PC-3 (cell line): ENCODE measurements around the gene SLC35G4. TPM values are rescaled to one million over a fixed set of nuclear protein-coding genes. Genes with fewer than 3 reads are reported as not detected.
A peak's percentile ranks its signal among the peaks of the same experiment; 100 is the strongest.

Experiments used
- ATAC-seq: fragments of 200-7000 bp; cut with Tn5 transposase; 2 replicates; pipeline ENCODE4 v1.9.1; 2020; ENCODE audit warnings: mild to moderate bottlenecking, moderate library complexity
- BruUV-seq: library from RNA; stranded (reverse); fragments of 400-500 nt; replicated peaks from 2 replicates; lab custom pipeline; 2021; lab: Mats Ljungman, UMichigan
- CTCF ChIA-PET: fragments of 300-600 bp; sonication (Branson Sonifier 250); formaldehyde crosslinking; loops from one replicate; lab custom pipeline; 2022; ENCODE audit warnings: antibody characterized with exemption; lab: Charles Lee
- POLR2A ChIA-PET: fragments of 300-600 bp; sonication (Branson Sonifier 250); formaldehyde crosslinking; loops from one replicate; lab custom pipeline; 2022; ENCODE audit warnings: antibody characterized with exemption; ENCODE audit not compliant: unreplicated experiment; lab: Charles Lee
- DNase-seq: peaks from one replicate; pipeline ENCODE4 v3.0.0-alpha.2; 2015
- H2AFZ ChIP-seq: fragments of 300-600 bp; sonication (generic); 2 replicates; pipeline ENCODE4 v1.6.0; 2016; ENCODE audit warnings: antibody characterized with exemption, low read length
- H3F3A ChIP-seq: fragments of 300-600 bp; sonication (generic); one replicate; pipeline ENCODE4 v1.6.0; 2017; ENCODE audit warnings: antibody characterized with exemption, low read length, control low read depth, mild to moderate bottlenecking; ENCODE audit not compliant: unreplicated experiment
- H3K27ac ChIP-seq: fragments of 300-600 bp; sonication (generic); 2 replicates; pipeline ENCODE4 v1.5.1; 2016; ENCODE audit warnings: mild to moderate bottlenecking, low read length
- H3K27me3 ChIP-seq: fragments of 300-600 bp; sonication (generic); 2 replicates; pipeline ENCODE4 v1.6.1; 2016; ENCODE audit warnings: low read length, mixed read lengths
- H3K36me3 ChIP-seq: fragments of 300-600 bp; sonication (generic); 2 replicates; pipeline ENCODE4 v1.6.1; 2016; ENCODE audit warnings: low read depth, mixed run types, low read length, mixed read lengths
- H3K4me1 ChIP-seq: fragments of 300-600 bp; sonication (generic); 2 replicates; pipeline ENCODE4 v1.5.1; 2016; ENCODE audit warnings: low read length; ENCODE audit not compliant: insufficient read depth
- H3K4me2 ChIP-seq: fragments of 300-600 bp; sonication (generic); 2 replicates; pipeline ENCODE4 v1.6.0; 2016; ENCODE audit warnings: low read length
- H3K4me3 ChIP-seq: fragments of 300-600 bp; sonication (generic); 2 replicates; pipeline ENCODE4 v1.5.1; 2016; ENCODE audit warnings: mild to moderate bottlenecking, low read length, mixed read lengths
- H3K79me2 ChIP-seq: fragments of 300-600 bp; sonication (generic); 2 replicates; pipeline ENCODE4 v1.6.1; 2017; ENCODE audit warnings: low read length, mixed read lengths
- H3K9ac ChIP-seq: fragments of 300-600 bp; sonication (generic); 2 replicates; pipeline ENCODE4 v1.6.0; 2016; ENCODE audit warnings: mild to moderate bottlenecking, low read length
- H3K9me2 ChIP-seq: fragments of 300-600 bp; sonication (generic); replicated peaks from 2 replicates; pipeline ENCODE4 v1.6.1; 2016; ENCODE audit warnings: mixed run types, low read length, mixed read lengths
- H3K9me3 ChIP-seq: fragments of 300-600 bp; sonication (generic); 2 replicates; pipeline ENCODE4 v1.6.1; 2016; ENCODE audit warnings: low read length, mixed read lengths
- H4K20me1 ChIP-seq: fragments of 300-600 bp; sonication (generic); 2 replicates; pipeline ENCODE4 v1.6.1; 2016; ENCODE audit warnings: low read length, mixed read lengths
- CTCF ChIP-seq: fragments of 300-600 bp; sonication (generic); conservative IDR thresholded peaks from 2 replicates; pipeline ENCODE4 v1.5.1; 2017; ENCODE audit warnings: antibody characterized with exemption, low read depth, mild to moderate bottlenecking, low read length
- EZH2 ChIP-seq: fragments of 300-600 bp; sonication (generic); IDR thresholded peaks from one replicate; pipeline ENCODE4 v1.6.1; 2017; ENCODE audit warnings: antibody characterized with exemption, mild to moderate bottlenecking, low read length; ENCODE audit not compliant: unreplicated experiment
- EZH2phosphoT487 ChIP-seq: fragments of 300-600 bp; sonication (generic); IDR thresholded peaks from 2 replicates; pipeline ENCODE4 v1.6.1; 2018; ENCODE audit warnings: mild to moderate bottlenecking, antibody characterized with exemption, low read length, borderline replicate concordance
- intact Hi-C: fragments of 100-400 bp; cut with micrococcal nuclease; formaldehyde crosslinking; loops from 2 replicates; pipeline ENCODE4 v1.9.0; 2023
- total RNA-seq: library from RNA; depleted of rRNA; stranded (reverse); fragments of >200 nt; gene quantifications from 2 replicates; pipeline ENCODE4 v1.2.3, GENCODE V29; 2014

The SLC35G4 gene
- total RNA-seq, 1 experiment from 2014 or later: not detected

GRCh38 chr18:11570769-11571412 is 38.5 kb upstream of the SLC35G4 start:
- H3K4me3 ChIP-seq: no peak overlapping the region
- no peaks in the 10 kb centered on the region for H3K9me2 ChIP-seq
- peaks cover 87% of the 10 kb centered on the region for H3K27me3 ChIP-seq
- ATAC-seq (peak; percentile 22; the same call in 1 of the 2 replicates), DNase-seq (peak; percentile 42)
- ChIA-PET POLR2A (interaction anchor here (0.6 kb wide), 1 partner anchor 18 kb away, joined by 4 read pairs; no protein-coding TSS in a partner anchor), CTCF (no interaction called here)
- no peaks in the 10 kb centered on the region for H3F3A ChIP-seq
- intact Hi-C loops: no loop called here
- no peaks in the 10 kb centered on the region for H4K20me1 ChIP-seq
- BruUV-seq: no TSS peak
- H3K9ac ChIP-seq: no peak overlapping the region
- peak overlapping the region; percentile 26; the same call in 1 of the 2 replicates for H3K4me2 ChIP-seq
- H3K36me3 ChIP-seq: no peaks in the 10 kb centered on the region
- H3K27ac ChIP-seq: no peak overlapping the region
- no peaks in the 10 kb centered on the region for H3K9me3 ChIP-seq
- H2AFZ ChIP-seq: no peak overlapping the region
- TF ChIP-seq EZH2 (no peak), CTCF (peak; percentile 64), EZH2phosphoT487 (no peak)
- no peaks in the 10 kb centered on the region for H3K4me1 ChIP-seq
- no peaks in the 10 kb centered on the region for H3K79me2 ChIP-seq

- no TSS peak for BruUV-seq
- TF ChIP-seq EZH2 (no peak), CTCF (no peak), EZH2phosphoT487 (no peak)
- no peaks in the 10 kb centered on the region for H3F3A ChIP-seq
- no peak overlapping the region for H2AFZ ChIP-seq
- no peak overlapping the region for H3K4me2 ChIP-seq
- H3K4me3 ChIP-seq: no peak overlapping the region
- no peaks in the 10 kb centered on the region for H3K36me3 ChIP-seq
- H3K9me2 ChIP-seq: no peaks in the 10 kb centered on the region
- no peaks in the 10 kb centered on the region for H4K20me1 ChIP-seq
- H3K9me3 ChIP-seq: no peaks in the 10 kb centered on the region
- ChIA-PET CTCF (no interaction called here), POLR2A (no interaction called here)
- no peaks in the 10 kb centered on the region for H3K79me2 ChIP-seq
- no peak for ATAC-seq
- H3K9ac ChIP-seq: no peak overlapping the region
- no peak overlapping the region for H3K27ac ChIP-seq
- H3K27me3 ChIP-seq: peaks cover 87% of the 10 kb centered on the region
- H3K4me1 ChIP-seq: no peaks in the 10 kb centered on the region
- intact Hi-C loops: no loop called here
- no peak for DNase-seq
Observed at GRCh38 chr18:11572201-11572600, 37.2 kb upstream of the SLC35G4 start.

- ChIA-PET CTCF (no interaction called here), POLR2A (no interaction called here)
- no peaks in the 10 kb centered on the region for H3K4me1 ChIP-seq
- no peak for DNase-seq
- H3F3A ChIP-seq: no peaks in the 10 kb centered on the region
- no peak overlapping the region for H3K9ac ChIP-seq
- TF ChIP-seq CTCF: no peak
- no peak for TF ChIP-seq EZH2
- no peak for TF ChIP-seq EZH2phosphoT487
- no peak overlapping the region for H2AFZ ChIP-seq
- BruUV-seq: no TSS peak
- no peaks in the 10 kb centered on the region for H3K9me3 ChIP-seq
- no peaks in the 10 kb centered on the region for H3K9me2 ChIP-seq
- ATAC-seq: no peak
- H3K27ac ChIP-seq: no peak overlapping the region
- no peaks in the 10 kb centered on the region for H3K36me3 ChIP-seq
- H3K79me2 ChIP-seq: no peaks in the 10 kb centered on the region
- intact Hi-C loops: no loop called here
- H3K4me2 ChIP-seq: no peak overlapping the region
- H4K20me1 ChIP-seq: no peaks in the 10 kb centered on the region
- H3K27me3 ChIP-seq: peaks cover 89% of the 10 kb centered on the region
- no peak overlapping the region for H3K4me3 ChIP-seq
Observed at GRCh38 chr18:11574545-11574944, 34.9 kb upstream of the SLC35G4 start.
